C4-2B (cell line): ENCODE measurements around the gene GLRA2.

Source experiments
- ZFX ChIP-seq: fragments of 450-650 bp; IDR thresholded peaks from 2 replicates; pipeline ENCODE4 v1.6.1; 2017
- TF ChIP-seq, protein P1 (sequence below): fragments of 450-650 bp; conservative IDR thresholded peaks from 2 replicates; pipeline ENCODE4 v1.5.1; 2017; ENCODE audit warnings: mild to moderate bottlenecking

GRCh38 chrX:14546190-14546589 lies 16.9 kb downstream of the GLRA2 start:
- TF ChIP-seq, protein P1, sequence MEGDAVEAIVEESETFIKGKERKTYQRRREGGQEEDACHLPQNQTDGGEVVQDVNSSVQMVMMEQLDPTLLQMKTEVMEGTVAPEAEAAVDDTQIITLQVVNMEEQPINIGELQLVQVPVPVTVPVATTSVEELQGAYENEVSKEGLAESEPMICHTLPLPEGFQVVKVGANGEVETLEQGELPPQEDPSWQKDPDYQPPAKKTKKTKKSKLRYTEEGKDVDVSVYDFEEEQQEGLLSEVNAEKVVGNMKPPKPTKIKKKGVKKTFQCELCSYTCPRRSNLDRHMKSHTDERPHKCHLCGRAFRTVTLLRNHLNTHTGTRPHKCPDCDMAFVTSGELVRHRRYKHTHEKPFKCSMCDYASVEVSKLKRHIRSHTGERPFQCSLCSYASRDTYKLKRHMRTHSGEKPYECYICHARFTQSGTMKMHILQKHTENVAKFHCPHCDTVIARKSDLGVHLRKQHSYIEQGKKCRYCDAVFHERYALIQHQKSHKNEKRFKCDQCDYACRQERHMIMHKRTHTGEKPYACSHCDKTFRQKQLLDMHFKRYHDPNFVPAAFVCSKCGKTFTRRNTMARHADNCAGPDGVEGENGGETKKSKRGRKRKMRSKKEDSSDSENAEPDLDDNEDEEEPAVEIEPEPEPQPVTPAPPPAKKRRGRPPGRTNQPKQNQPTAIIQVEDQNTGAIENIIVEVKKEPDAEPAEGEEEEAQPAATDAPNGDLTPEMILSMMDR: no peak
- TF ChIP-seq ZFX: no peak
